ENCODE results near the gene COX6B1.
A peak's percentile ranks its signal among the peaks of the same experiment; 100 is the strongest.
"Not testable (repeated sequence)": the region's sequence is repeated elsewhere in the genome, so short reads cannot be mapped to it uniquely, and the experiment has no call there.

COX6B1 gene

DNA sequence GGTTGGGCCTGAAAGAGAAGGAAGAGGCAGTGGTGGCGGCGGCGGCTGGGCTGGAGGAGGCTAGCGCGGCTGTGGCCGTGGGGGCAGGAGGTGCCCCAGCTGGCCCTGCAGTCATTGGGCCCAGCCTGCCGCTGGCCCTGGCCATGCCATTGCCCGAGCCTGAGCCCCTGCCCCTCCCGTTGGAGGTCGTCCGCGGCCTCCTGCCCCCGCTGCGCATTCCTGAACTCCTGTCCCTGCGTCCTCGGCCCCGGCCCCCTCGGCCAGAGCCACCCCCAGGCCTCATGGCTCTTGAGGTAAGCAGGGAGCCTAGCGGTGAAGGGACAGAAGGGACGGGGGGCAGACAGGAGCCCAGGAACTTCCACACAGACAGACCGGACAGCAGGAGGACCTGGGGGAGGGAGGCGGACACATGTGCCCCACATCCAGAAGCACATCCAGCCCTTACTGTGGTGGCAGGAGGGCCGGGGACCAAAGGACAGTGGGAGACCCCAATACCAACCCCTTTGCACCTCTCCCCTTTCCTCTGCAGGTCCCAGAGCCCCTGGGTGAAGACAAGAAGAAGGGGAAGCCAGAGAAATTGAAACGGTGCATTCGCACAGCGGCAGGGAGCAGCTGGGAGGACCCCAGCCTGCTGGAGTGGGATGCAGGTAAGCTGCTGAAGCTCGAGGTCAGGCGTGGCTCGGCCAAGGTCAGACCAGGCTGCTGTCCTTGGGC, 14.2 kb upstream of the COX6B1 start:
- DNase-seq (ENCODE audit: low read depth), result no peak

DNA sequence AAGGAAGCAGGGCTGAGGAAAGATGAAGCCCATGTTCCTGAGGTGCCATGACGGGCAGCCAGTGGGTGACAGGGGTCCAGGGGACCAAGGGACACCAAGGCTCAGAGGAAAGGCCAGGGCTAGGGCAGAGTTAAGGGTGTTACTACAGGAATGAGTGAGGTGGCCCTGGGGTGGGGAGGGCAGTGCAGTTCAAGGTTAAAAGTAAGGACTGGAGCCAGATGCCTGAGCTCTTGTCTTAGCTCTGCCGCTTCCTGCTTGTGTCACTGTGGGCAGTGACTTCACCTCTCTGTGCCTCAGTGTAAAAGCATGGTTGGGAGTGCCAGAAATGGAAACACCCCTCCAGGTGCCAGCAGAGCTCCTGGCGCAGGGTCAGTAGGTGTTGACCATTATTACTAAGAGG, 11.5 kb upstream of the COX6B1 start:
- no peak for DNase-seq (ENCODE audit: low read depth)

DNA sequence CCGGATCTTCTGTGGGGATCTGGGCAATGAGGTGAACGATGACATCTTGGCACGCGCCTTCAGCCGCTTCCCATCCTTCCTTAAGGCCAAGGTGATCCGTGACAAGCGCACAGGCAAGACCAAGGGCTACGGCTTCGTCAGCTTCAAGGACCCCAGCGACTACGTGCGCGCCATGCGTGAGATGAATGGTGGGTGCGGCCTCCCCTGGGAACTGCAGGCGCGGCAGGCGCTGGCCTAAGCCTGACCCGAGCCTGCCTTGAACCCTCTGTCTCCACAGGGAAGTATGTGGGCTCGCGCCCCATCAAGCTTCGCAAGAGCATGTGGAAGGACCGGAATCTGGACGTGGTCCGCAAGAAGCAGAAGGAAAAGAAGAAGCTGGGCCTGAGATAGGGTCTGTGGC, 11.0 kb upstream of the COX6B1 start:
- no peak for DNase-seq (ENCODE audit: low read depth)

DNA sequence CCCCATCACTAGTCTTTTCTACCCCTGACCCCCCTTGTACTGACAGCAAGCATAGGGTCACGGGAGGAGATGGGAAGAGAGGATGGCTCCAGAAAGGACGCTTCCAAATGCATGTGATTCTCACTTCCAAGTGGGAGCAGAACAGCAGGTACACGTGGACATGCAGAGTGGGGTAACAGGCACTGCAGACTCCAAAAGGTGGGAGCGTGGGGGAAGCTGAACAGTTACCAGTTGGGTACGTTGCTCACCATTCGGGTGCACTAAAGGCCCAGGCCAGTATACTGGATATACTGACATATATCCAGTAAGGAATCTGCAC, 8.8 kb upstream of the COX6B1 start:
- no peak for DNase-seq (ENCODE audit: low read depth)

DNA sequence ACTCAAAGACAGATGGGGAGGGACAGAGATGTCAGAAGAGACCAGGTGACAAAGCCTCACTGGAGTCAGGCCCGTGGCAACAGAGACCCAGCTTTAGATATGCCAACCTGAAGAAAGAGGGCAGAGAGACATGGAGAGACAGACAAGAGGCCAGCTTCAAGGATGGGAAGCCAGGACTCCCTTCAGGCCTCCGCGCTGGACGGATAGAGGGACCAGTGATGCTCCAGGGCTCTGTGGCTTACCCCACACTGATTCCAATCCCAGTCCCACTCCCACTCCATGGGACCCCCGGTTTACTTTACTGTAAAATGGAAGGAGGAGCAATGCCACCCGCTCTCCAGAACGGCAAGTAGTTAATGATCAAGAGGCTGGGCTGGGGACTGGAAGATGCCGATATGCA, 8.3 kb upstream of the COX6B1 start:
- DNase-seq (ENCODE audit: low read depth), result no peak

DNA sequence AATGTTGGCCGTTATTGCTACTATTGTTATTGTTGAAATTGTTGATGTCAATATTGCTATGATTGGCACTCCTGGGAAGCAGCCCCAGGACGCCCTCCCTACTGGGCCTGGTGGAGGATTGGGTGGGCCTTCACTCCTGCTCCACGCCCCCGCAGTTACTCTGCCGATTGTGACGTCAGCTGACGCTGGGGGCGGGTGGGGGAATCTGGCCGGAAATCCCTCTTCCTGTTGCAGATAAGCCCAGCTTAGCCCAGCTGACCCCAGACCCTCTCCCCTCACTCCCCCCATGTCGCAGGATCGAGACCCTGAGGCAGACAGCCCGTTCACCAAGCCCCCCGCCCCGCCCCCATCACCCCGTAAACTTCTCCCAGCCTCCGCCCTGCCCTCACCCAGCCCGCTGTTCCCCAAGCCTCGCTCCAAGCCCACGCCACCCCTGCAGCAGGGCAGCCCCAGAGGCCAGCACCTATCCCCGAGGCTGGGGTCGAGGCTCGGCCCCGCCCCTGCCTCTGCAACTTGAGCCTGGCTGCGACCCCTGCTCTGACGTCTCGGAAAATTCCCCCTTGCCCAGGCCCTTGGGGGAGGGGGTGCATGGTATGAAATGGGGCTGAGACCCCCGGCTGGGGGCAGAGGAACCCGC, 6.5 kb upstream of the COX6B1 start, which contains the start of gene ETV2:
Gene ETV2, plus strand, starts transcription at position 231 of the 637 bp plus-strand sequence. CDS start 716 bp downstream, outside the sequence.
- peak; percentile 39 for DNase-seq (ENCODE audit: low read depth)

DNA sequence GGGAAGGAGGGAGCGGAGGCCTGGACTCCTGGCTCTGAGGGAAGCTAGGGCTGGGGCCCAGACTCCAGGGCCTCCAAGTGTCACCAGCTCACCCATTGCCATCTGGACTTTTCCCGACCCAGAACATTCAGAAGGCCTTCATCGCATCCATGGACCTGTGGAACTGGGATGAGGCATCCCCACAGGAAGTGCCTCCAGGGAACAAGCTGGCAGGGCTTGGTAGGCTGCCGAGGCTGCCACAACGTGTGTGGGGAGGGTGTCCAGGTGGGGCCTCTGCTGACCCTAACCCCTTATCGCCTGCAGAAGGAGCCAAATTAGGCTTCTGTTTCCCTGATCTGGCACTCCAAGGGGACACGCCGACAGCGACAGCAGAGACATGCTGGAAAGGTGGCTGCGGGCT, 5.8 kb upstream of the COX6B1 start:
- peak; percentile 24 for DNase-seq (ENCODE audit: low read depth)

DNA sequence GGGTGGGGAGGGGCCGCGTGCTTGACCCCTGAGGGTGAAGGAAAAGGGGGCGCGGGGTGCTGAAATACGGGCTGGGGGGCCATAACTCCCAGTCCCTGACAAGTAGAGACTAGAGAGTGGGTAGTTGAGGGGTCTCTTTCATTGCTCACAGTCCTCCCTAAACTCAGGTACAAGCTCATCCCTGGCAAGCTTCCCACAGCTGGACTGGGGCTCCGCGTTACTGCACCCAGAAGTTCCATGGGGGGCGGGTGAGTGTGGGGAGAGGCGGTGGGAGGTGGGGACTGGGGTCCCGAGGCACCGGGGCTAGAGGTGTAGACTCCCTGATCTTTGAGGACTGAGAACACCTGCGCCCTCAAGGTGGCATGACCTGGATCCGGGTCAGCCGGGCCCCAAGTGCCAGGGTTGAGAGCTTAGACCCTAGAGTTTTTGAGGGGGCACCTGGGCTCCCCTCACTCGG, 5.3 kb upstream of the COX6B1 start:
- DNase-seq (ENCODE audit: low read depth), result no peak

DNA sequence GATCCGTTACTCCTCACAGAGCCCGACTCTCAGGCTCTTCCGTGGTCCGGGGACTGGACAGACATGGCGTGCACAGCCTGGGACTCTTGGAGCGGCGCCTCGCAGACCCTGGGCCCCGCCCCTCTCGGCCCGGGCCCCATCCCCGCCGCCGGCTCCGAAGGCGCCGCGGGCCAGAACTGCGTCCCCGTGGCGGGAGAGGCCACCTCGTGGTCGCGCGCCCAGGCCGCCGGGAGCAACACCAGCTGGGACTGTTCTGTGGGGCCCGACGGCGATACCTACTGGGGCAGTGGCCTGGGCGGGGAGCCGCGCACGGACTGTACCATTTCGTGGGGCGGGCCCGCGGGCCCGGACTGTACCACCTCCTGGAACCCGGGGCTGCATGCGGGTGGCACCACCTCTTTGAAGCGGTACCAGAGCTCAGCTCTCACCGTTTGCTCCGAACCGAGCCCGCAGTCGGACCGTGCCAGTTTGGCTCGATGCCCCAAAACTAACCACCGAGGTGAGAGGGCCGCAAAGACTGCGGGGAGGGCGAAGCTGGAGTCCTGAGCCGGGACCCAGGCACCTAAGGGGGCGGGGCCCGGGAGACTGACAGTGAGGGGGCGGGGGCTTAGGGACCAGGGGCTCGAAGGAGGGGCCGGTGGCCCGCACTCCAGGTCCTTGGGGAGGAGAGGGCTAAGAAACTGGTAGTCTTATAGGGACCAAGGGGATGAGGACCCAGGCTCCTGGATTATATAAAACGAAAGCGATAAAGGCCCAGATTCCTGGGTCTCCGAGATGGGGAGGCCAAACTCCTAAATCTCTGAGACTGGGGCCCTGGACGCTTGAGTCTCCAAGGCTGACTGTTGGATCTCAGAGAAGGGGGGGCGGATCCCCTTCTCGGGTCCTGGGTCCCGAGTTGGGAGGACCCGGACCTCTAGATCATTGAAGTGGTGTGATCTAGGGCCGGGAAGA, 4.6 kb upstream of the COX6B1 start:
- DNase-seq (ENCODE audit: low read depth), result peak; percentile 85

DNA sequence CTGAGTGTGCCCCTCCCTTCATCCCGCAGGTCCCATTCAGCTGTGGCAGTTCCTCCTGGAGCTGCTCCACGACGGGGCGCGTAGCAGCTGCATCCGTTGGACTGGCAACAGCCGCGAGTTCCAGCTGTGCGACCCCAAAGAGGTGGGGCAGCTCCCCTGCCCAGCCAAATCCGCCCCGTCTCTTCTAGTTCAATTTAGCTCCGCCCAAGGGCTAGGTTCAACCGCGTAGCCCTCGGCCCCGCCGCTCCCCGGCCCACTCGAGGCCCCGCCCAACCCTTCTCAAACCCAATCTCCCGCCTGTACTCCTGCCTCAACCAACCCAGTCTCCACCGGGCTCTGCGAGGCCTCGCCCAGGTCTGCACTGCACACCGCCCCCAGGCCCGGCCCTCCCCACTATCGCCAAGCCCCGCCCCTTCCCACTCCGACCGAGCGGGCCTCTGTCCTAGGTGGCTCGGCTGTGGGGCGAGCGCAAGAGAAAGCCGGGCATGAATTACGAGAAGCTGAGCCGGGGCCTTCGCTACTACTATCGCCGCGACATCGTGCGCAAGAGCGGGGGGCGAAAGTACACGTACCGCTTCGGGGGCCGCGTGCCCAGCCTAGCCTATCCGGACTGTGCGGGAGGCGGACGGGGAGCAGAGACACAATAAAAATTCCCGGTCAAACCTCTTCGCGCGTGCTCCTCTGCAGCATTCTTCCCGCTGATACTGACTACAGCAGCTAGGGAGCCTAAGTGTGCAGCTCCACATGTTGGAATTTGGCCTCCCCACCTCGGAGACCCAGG, 3.7 kb upstream of the COX6B1 start:
- DNase-seq (ENCODE audit: low read depth), result peak; percentile 95

DNA sequence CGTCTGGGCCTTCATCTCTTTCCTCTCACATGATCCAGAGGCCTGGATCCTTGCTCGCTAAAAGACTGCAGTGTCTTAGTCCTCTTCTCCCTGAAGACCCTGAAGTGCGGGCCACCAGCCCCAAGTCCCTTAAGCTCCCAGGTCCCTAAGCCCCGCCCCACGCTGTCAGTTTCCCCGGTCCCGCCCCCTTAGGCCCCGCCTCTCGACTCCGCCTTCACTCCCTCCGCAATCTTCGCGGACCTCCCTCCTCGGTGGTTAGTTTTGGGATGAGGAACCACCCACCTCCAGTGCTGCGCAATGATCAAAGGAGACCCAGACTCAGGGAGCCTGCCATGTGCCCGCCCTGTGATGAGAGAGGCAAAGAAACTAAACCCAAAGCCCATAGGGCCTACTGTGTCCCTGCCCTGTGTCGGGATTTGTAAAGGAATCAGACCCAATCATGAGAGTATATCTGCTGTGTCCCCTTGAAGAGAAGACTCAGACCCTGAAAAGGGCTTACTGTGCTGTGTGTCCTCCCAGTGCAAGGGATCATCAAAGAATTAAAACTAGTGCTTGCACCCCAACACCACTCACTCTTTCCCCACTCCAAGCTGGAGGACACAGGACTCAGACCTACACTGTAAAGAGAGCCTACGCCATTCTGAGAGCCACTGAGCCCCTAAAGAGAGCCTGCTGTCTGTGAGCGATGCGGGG, 3.0 kb upstream of the COX6B1 start:
- DNase-seq (ENCODE audit: low read depth), result peak; percentile 64

DNA sequence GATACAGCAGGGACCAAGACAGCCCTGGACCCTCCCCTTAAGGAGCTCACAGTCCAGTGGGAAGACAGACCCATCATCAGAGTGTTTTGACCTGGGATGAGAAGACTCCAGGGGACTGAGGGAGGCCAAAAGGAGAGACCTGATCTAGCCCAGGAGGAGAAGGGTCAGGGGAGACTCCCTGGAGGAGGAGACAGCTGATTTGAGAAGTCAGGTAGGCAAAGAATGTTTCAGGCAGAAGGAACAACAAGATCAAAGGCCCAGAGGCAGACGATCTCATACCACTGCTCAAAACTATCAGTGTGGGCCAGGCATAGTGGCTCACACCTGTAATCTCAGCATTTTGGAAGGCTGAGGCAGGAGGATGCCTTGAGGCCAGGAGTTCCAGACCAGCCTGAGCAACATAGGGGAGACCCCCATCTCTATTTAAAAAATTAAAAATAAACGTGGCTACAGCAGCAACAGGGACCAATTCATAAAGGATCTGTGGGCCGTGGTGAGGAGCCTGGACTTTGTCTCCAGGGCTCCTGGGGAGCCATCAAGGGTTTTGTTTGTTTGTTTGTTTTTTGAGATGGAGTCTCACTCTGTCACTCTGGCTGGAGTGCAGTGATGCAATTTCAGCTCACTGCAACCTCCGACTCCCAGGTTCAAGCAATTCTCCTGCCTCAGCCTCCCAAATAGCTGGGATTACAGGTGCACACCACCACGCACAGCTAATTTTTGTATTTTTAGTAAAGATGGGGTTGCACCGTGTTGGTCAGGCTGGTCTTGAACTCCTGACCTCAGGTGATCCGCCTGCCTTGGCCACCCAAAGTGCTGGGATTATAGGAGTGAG, 2.2 kb upstream of the COX6B1 start:
- no peak for DNase-seq (ENCODE audit: low read depth)

DNA sequence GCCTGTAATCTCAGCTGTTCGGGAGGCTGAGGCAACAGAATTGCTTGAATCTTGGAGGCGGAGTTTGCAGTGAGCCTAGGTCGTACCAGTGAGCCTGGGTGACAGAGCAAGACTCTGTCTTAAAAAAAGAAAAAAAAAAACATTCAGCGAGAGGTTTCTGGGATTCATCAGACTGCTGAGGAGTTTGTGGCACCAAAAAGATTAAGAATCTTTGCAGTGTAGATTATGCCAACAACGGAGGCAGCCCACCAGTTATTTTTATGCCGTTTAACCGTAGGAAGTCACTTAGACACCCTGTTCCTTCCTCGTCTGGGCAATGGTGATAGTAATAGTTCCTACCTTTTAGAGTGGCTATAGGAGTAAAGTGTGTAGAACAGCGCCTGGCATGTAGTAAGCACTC, 2.5 kb downstream of the COX6B1 start:
- DNase-seq (ENCODE audit: low read depth), result no peak

DNA sequence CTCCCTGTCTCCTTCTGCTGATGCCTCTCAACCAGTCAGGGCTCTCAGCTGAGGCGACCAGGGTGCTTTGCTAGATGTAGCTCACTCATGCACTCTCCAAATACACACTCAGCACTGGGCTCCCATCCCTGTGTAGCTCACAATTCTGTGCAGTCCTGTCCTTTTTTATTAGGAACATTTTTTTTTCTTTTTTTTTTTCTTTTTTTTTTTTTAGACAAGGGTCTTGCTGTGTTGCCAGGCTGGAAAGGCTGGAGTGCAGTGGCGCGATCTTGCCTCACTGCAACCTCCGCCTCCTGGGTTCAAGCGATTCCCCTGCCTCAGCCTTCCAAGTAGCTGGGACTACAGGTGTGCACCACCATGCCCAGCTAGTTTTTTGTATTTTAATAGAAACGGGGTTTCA, 6.7 kb downstream of the COX6B1 start:
- not testable (repeated sequence) for DNase-seq (ENCODE audit: low read depth)

DNA sequence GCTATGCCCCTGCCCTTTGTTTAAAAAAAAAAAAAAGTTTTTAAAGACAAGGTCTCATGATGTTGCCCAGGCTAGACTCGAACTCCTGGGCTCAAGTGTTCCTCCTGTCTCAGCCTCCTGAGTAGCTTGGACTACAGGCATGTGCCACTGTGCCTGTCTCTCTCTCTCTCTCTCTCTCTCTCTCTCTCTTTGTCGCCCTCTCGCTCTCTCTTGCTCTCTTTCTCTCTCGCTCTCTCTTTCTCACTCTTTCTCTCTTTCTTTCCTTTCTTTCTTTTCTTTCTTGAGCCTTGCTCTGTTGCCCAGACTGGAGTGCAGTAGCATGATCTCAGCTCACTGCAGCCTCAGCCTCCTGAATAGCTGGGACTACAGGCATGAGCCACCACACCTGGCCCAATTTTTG, 7.5 kb downstream of the COX6B1 start:
- no peak for DNase-seq (ENCODE audit: low read depth)

DNA sequence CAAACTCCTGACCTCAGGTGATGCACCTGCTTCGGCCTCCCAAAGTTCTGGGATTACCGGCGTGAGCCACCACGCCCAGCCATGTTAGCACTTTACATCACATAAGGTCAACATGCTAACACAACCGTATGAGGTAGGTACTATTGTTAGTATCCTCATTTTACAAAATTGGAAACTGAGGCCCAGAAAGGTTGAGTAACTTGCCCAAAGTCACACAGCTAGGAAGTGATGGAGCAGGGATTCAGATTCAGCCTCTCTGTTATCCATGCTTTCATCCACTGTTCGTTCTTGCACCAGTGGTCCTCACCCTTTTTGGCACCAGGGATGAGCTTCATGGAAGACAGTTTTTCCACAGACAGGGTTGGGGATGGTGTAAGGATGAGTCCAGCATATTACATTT, 8.6 kb downstream of the COX6B1 start:
- DNase-seq (ENCODE audit: low read depth), result no peak

DNA sequence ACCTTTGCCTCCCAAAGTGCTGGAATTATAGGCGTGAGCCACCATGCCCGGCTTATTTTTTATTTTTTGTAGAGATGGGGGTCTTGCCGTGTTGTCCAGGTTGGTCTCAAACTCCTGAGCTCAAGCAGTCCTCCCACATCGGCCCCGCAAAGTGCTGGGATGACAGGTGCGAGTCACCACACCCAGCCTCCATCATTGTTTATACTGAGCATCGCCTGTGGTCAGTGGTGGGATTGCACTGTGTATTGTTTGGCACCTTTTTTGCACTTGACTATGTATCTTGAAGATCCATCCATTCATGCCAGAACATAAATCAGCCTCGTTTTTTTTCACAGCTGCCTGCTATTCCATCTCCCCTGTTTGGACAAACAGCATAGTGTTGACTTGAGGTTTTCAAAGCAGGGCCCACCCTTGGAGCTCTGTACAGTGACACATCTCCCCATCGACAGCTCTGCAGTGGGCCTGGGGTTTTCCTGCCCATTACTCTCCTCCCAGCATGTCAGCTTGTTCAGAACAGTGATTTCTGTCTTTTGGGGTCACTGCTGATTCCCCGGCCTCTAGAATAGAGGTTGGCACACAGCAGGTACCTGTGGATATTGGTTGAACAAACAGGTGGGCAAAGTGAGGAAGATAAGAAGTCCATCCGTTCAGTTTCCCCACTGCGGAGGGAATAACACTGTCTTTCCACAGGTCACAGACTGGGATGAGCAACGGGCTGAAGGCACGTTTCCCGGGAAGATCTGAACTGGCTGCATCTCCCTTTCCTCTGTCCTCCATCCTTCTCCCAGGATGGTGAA, 10.0 kb downstream of the COX6B1 start:
- DNase-seq (ENCODE audit: low read depth), result peak; percentile 53

DNA sequence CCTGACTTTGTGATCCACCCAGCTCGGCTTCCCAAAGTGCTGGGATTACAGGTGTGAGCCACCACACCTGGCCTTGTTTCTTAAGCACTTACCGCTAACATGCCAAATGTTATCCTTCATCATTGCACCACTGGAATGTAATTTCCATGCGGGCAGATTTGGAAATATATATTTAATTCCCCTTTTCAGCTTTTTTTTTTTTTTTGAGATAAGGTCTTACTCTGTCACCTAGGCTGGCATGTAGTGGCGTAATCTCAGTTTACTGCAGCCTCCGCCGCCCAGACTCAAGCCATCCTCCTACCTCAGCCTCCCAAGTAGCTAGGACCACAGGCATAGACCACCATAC, 13.8 kb downstream of the COX6B1 start:
- DNase-seq (ENCODE audit: low read depth), result no peak

DNA sequence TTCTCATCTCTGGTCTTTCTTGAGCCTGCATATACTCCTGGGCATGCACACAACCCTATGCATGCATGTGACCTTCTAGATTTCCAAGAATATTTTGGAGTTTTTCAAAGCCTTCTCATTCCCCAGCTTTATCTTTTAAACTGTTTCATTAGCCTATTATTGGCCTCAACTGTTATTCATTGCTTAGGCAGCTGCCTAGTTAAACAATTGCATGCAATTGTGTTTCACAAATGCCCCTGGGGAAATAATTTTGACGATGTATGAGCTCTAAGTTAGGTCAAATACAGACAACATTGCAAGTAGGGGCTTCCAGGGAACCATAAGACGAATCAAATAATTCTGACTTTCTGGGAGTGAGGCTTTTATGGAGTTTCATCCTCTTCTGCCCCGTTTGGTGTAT, 15.9 kb downstream of the COX6B1 start:
- DNase-seq (ENCODE audit: low read depth), result no peak

DNA sequence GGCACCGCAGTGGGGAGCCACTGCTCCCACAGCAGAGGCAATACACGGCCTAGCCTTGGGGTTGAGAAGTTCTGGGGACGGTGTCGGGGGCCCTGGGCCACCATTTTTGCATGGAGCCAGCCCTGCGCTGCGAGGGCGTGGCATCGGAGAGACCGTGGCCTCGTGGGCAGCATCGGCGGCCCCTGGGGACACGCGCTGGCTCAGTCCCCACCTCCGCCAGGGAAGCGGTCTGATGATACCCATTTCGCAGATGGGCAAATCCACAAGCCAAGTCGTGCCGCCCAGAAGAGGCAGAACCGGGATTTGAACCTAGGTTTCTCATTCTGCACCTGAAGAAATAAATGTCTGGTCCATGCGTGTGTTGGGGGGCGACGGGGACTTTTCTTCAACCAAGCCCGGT, 17.0 kb downstream of the COX6B1 start:
- no peak for DNase-seq (ENCODE audit: low read depth)
